ENCODE data around the gene RTKN. TPM values are rescaled to one million over a fixed set of nuclear protein-coding genes. Genes with fewer than 3 reads are reported as not detected.
A peak's percentile ranks its signal among the peaks of the same experiment; 100 is the strongest.

Gene RTKN
- total and polyA plus RNA-seq, 2 of the 13 experiments (the other 11 are each of a cell fraction or from before 2014, with no cell fraction given) = 159 to 166 TPM

DNA sequence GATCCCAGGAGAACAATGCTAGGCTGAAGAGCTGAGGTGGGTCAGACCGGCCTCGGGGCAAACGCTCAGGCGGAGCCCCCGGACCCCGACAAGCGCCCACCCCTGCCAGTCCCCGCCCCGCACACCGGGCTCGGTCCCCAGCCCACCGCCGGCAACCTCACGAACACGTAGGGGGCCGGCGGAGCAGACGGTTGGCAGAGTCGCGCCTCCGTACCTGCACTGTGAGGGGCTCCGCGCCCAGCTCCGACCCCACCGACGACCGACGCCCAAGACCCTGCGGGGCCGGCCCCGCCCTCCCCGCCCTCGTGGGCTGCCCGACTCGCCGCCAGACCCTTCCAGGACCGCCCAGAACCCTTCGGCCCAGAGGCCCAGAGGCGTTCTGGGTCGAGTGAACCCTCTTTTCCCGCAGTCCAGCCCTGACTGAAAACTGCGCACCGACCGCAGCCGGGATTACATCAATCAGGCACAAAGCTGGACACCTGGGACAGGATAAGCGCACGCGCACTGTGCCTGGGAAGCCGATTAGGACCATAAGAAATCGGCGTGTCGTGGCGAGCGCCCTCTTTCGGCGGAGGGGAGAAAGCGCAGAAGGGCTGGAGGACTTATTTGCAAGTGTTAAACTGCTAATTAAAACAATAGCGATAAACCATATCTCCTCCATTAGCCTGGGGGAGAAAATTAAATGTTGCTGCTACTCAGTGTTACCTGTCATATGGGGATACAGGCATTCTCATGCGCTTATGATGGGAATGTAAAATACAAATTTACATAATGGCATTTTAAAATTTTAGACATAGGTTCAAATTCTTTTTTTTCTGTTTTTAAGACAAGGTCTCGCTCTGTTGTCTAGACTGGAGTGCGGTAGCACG is 49.9 kb downstream of the RTKN start (continued):
- TF ChIP-seq, protein P1, sequence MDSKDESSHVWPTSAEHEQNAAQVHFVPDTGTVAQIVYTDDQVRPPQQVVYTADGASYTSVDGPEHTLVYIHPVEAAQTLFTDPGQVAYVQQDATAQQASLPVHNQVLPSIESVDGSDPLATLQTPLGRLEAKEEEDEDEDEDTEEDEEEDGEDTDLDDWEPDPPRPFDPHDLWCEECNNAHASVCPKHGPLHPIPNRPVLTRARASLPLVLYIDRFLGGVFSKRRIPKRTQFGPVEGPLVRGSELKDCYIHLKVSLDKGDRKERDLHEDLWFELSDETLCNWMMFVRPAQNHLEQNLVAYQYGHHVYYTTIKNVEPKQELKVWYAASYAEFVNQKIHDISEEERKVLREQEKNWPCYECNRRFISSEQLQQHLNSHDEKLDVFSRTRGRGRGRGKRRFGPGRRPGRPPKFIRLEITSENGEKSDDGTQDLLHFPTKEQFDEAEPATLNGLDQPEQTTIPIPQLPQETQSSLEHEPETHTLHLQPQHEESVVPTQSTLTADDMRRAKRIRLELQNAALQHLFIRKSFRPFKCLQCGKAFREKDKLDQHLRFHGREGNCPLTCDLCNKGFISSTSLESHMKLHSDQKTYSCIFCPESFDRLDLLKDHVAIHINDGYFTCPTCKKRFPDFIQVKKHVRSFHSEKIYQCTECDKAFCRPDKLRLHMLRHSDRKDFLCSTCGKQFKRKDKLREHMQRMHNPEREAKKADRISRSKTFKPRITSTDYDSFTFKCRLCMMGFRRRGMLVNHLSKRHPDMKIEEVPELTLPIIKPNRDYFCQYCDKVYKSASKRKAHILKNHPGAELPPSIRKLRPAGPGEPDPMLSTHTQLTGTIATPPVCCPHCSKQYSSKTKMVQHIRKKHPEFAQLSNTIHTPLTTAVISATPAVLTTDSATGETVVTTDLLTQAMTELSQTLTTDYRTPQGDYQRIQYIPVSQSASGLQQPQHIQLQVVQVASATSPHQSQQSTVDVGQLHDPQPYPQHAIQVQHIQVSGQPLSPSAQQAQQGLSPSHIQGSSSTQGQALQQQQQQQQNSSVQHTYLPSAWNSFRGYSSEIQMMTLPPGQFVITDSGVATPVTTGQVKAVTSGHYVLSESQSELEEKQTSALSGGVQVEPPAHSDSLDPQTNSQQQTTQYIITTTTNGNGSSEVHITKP (CRISPR knock-in tag; IDR thresholded peaks at IDR 0.05; ENCODE audit: low read depth) = no peak; the same call in 1 of the 2 replicates
- TF ChIP-seq ZFY (CRISPR knock-in tag; IDR thresholded peaks at IDR 0.05) = peak; percentile 65
- TF ChIP-seq, protein P2, sequence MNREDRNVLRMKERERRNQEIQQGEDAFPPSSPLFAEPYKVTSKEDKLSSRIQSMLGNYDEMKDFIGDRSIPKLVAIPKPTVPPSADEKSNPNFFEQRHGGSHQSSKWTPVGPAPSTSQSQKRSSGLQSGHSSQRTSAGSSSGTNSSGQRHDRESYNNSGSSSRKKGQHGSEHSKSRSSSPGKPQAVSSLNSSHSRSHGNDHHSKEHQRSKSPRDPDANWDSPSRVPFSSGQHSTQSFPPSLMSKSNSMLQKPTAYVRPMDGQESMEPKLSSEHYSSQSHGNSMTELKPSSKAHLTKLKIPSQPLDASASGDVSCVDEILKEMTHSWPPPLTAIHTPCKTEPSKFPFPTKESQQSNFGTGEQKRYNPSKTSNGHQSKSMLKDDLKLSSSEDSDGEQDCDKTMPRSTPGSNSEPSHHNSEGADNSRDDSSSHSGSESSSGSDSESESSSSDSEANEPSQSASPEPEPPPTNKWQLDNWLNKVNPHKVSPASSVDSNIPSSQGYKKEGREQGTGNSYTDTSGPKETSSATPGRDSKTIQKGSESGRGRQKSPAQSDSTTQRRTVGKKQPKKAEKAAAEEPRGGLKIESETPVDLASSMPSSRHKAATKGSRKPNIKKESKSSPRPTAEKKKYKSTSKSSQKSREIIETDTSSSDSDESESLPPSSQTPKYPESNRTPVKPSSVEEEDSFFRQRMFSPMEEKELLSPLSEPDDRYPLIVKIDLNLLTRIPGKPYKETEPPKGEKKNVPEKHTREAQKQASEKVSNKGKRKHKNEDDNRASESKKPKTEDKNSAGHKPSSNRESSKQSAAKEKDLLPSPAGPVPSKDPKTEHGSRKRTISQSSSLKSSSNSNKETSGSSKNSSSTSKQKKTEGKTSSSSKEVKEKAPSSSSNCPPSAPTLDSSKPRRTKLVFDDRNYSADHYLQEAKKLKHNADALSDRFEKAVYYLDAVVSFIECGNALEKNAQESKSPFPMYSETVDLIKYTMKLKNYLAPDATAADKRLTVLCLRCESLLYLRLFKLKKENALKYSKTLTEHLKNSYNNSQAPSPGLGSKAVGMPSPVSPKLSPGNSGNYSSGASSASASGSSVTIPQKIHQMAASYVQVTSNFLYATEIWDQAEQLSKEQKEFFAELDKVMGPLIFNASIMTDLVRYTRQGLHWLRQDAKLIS (CRISPR knock-in tag; IDR thresholded peaks at IDR 0.05) = 0 out of 2 replicates have a peak, but pooled peaks have one; percentile 35
- TF ChIP-seq ZFP82 (CRISPR knock-in tag; IDR thresholded peaks at IDR 0.05; ENCODE audit: borderline replicate concordance) = no peak
- TF ChIP-seq ARNT (IDR thresholded peaks at IDR 0.05) = no peak
- TF ChIP-seq ZNF441 (CRISPR knock-in tag; IDR thresholded peaks at IDR 0.05; ENCODE audit: borderline replicate concordance) = peak; percentile 11; the same call in 1 of the 2 replicates
- TF ChIP-seq ZNF749 (CRISPR knock-in tag; IDR thresholded peaks at IDR 0.05; ENCODE audit: borderline replicate concordance) = 0 out of 2 replicates have a peak, but pooled peaks have one; percentile 85
- TF ChIP-seq, protein P3, sequence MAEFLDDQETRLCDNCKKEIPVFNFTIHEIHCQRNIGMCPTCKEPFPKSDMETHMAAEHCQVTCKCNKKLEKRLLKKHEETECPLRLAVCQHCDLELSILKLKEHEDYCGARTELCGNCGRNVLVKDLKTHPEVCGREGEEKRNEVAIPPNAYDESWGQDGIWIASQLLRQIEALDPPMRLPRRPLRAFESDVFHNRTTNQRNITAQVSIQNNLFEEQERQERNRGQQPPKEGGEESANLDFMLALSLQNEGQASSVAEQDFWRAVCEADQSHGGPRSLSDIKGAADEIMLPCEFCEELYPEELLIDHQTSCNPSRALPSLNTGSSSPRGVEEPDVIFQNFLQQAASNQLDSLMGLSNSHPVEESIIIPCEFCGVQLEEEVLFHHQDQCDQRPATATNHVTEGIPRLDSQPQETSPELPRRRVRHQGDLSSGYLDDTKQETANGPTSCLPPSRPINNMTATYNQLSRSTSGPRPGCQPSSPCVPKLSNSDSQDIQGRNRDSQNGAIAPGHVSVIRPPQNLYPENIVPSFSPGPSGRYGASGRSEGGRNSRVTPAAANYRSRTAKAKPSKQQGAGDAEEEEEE (CRISPR knock-in tag; IDR thresholded peaks at IDR 0.05; ENCODE audit: borderline replicate concordance) = no peak
- TF ChIP-seq, protein P4, sequence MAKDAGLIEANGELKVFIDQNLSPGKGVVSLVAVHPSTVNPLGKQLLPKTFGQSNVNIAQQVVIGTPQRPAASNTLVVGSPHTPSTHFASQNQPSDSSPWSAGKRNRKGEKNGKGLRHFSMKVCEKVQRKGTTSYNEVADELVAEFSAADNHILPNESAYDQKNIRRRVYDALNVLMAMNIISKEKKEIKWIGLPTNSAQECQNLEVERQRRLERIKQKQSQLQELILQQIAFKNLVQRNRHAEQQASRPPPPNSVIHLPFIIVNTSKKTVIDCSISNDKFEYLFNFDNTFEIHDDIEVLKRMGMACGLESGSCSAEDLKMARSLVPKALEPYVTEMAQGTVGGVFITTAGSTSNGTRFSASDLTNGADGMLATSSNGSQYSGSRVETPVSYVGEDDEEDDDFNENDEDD (CRISPR knock-in tag; IDR thresholded peaks at IDR 0.05; ENCODE audit: borderline replicate concordance) = no peak; the same call in 1 of the 2 replicates
- TF ChIP-seq RARG (CRISPR knock-in tag; IDR thresholded peaks at IDR 0.05; ENCODE audit: low read depth) = no peak
- TF ChIP-seq ZNF768 (CRISPR knock-in tag; IDR thresholded peaks at IDR 0.05) = peak; percentile 74
- TF ChIP-seq EZH2 (conservative IDR thresholded peaks at IDR 0.05; ENCODE audit: low read depth, low read length) = no peak
- peak; percentile 32 for TF ChIP-seq ZBTB38 (CRISPR knock-in tag; IDR thresholded peaks at IDR 0.05)
- TF ChIP-seq TMF1 (CRISPR knock-in tag; IDR thresholded peaks at IDR 0.05; ENCODE audit: low read depth) = peak; percentile 85; the same call in 1 of the 2 replicates
- TF ChIP-seq, protein P5, sequence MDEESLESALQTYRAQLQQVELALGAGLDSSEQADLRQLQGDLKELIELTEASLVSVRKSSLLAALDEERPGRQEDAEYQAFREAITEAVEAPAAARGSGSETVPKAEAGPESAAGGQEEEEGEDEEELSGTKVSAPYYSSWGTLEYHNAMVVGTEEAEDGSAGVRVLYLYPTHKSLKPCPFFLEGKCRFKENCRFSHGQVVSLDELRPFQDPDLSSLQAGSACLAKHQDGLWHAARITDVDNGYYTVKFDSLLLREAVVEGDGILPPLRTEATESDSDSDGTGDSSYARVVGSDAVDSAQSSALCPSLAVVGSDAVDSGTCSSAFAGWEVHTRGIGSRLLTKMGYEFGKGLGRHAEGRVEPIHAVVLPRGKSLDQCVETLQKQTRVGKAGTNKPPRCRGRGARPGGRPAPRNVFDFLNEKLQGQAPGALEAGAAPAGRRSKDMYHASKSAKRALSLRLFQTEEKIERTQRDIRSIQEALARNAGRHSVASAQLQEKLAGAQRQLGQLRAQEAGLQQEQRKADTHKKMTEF (CRISPR knock-in tag; IDR thresholded peaks at IDR 0.05) = peak; percentile 76
- TF ChIP-seq RFX5 (IDR thresholded peaks at IDR 0.05; ENCODE audit: low read depth, low read length) = no peak
